Upper lobe of left lung (tissue), 6 donors: ENCODE data around the gene DAZAP1. TPM values are rescaled to one million over a fixed set of nuclear protein-coding genes. Genes with fewer than 3 reads are reported as not detected.
A peak's percentile ranks its signal among the peaks of the same experiment; 100 is the strongest.

Experiments
- ATAC-seq, 2 donors: fragments of 200-7000 bp; cut with Tn5 transposase; one replicate each; pipeline ENCODE4 v1.9.1; 2022; ENCODE audit warnings: mild to moderate bottlenecking in 2 of 2, moderate library complexity in 2 of 2; ENCODE audit not compliant: low FRiP score in 2 of 2
- DNase-seq, 2 donors: peaks; one replicate each; pipeline ENCODE4 v3.0.0-alpha.2; 2019 to 2020
- H3K27ac ChIP-seq, 4 donors: fragments of 200-600 bp; sonication (generic); one replicate each; pipeline ENCODE4 v1.5.1; 2016 to 2019
- H3K27me3 ChIP-seq, 4 donors: fragments of 200-600 bp; sonication (generic); one replicate each; pipeline ENCODE4 v1.5.1; 2017 to 2019
- H3K36me3 ChIP-seq, 4 donors: fragments of 200-600 bp; sonication (generic); one replicate each; pipeline ENCODE4 v1.5.1; 2016 to 2019
- H3K4me1 ChIP-seq, 4 donors: fragments of 200-600 bp; sonication (generic); one replicate each; pipeline ENCODE4 v1.5.1; 2018 to 2019
- H3K4me3 ChIP-seq, 4 donors: fragments of 200-600 bp; sonication (generic); one replicate each; pipeline ENCODE4 v1.5.1; 2017 to 2019; ENCODE audit warnings: mild to moderate bottlenecking in 2 of 4, moderate library complexity in 1 of 4
- H3K9me3 ChIP-seq, 4 donors: fragments of 200-600 bp; sonication (generic); one replicate each; pipeline ENCODE4 v1.5.1; 2018 to 2019
- CTCF ChIP-seq, 6 experiments: fragments of 450-650 bp in 4 of 6; fragments of 200-600 bp in 2 of 6; sonication (generic) in 2 of 6; IDR thresholded peaks; one replicate each; pipeline ENCODE4 v1.5.1; 2016 to 2019; ENCODE audit warnings: antibody characterized with exemption in 6 of 6
- EP300 ChIP-seq, 4 donors: sonication (generic); formaldehyde crosslinking; IDR thresholded peaks; one replicate each; pipeline ENCODE4 v1.5.1; 2017; ENCODE audit warnings: antibody characterized with exemption in 4 of 4, control low read depth in 2 of 4
- POLR2A ChIP-seq, 4 donors: fragments of 450-650 bp; IDR thresholded peaks; one replicate each; pipeline ENCODE4 v1.5.1; 2016 to 2017; ENCODE audit warnings: antibody characterized with exemption in 4 of 4, mild to moderate bottlenecking in 2 of 4
- POLR2AphosphoS5 ChIP-seq, 2 donors: sonication (generic); formaldehyde crosslinking; IDR thresholded peaks; one replicate each; pipeline ENCODE4 v1.5.1; 2017; ENCODE audit warnings: antibody characterized with exemption in 2 of 2
- WGBS, 2 donors: methylation state at CpG; one replicate each; pipeline ENCODE4 v1.1.5; 2017 to 2018; 5-methylcytosine and 5-hydroxymethylcytosine counted together
- total RNA-seq, 6 donors: library from RNA; depleted of rRNA in 4 of 6; stranded (reverse); fragments of >200 nt in 4 of 6; gene quantifications; one replicate each; pipeline versions ENCODE4 v1.1.0 to v1.2.1, GENCODE V29; 2016 to 2021
- donor health status: DM: no; HTN: no; CAD: no; lungs with moderate emphysema.
- donor health status: DM: no; HTN: yes; CAD: no; lungs with severe emphysema.

Gene DAZAP1
- total RNA-seq, 6 donors from 2014 or later, result 38.9 to 107 (median 78.7) TPM

GRCh38 chr19:1453525-1454364 lies 46.4 kb downstream of the DAZAP1 start:
- no peak overlapping the region for H3K27ac ChIP-seq
- peaks cover 6 to 81% (median 53%) of the 10 kb centered on the region in 4 donors for H3K27me3 ChIP-seq
- WGBS, 2 donors, result 12 to 14% methylated on average over 5 to 19 of the region's 33 CpGs
- TF ChIP-seq CTCF (IDR thresholded peaks at IDR 0.05) (no peak), EP300 (IDR thresholded peaks at IDR 0.05) (no peak), POLR2AphosphoS5 (IDR thresholded peaks at IDR 0.05) (no peak), POLR2A (IDR thresholded peaks at IDR 0.05) (no peak)
- no peaks in the 10 kb centered on the region for H3K9me3 ChIP-seq
- peak in 1 of 2 donors; percentile 78 for DNase-seq
- ATAC-seq, result no peak
- no peak overlapping the region for H3K4me3 ChIP-seq
- peaks cover 8 to 40% (median 21%) of the 10 kb centered on the region in 4 donors for H3K4me1 ChIP-seq
- no peaks in the 10 kb centered on the region for H3K36me3 ChIP-seq

DNA sequence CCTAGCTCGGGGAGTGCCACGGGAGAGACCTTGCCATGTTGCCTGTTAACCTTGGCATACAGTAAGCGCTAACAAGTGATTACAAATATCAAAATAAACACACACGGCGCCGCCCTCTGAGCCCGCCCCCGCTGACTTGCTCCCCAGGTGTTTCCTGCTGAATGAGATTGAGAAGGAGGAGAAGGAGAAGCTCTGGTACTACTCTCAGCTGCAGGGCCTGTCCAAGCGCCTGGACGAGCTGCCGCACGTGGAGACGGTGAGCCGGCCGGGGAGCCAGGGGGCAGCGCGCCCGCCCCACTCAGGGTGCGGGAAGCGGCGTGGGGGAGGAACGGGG lies 47.6 kb downstream of the DAZAP1 start:
- Histone ChIP-seq H3K9me3 (no peaks in the 10 kb centered on the region), H3K27ac (no peak overlapping the region), H3K36me3 (no peaks in the 10 kb centered on the region), H3K4me1 (peaks cover 8 to 35% (median 21%) of the 10 kb centered on the region in 4 donors), H3K27me3 (peaks cover 6 to 68% (median 44%) of the 10 kb centered on the region in 4 donors), H3K4me3 (no peak overlapping the region)
- TF ChIP-seq POLR2AphosphoS5 (IDR thresholded peaks at IDR 0.05) (no peak), CTCF (IDR thresholded peaks at IDR 0.05) (no peak), POLR2A (IDR thresholded peaks at IDR 0.05) (no peak), EP300 (IDR thresholded peaks at IDR 0.05) (no peak)
- ATAC-seq (no peak), DNase-seq (no peak)
- 3 to 9% methylated on average over 9 to 22 of the region's 22 CpGs for WGBS, 2 donors

DNA sequence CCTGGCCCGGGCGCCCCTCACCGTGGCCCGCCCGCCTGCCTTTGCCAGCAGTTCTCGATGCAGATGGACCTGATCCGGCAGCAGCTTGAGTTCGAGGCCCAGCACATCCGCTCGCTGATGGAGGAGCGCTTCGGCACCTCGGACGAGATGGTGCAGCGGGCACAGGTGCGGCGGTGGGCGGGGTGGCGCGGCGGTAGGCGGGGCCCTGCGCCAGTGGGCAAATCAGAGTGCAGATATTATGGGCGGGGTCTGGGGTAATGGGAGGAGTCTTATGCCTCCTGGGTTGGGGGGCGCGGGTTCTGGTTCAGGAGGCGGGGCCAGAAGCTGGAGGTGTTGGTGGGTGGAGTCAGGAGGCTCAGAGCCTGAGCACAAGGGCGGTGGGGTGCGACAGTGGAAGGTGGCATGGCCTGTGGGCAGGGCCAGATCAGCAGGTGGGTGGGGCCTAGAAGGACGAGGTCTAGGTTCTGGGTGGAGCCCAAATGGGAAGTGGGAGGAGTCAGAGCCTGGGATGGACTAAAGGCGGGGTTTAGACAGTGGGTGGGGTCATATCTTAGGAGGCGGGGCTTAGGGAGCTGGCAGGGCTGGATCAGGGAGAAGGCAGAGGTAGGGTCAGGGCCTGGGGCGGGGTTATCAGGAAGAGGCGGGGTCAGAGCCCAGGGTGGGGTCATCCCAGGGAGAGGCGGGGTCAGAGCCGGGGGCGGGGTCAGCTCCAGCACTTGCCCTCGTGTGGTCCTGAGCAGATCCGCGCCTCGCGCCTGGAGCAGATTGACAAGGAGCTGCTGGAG lies 48.1 kb downstream of the DAZAP1 start:
- peaks cover 0 to 5% (median 2%) of the 10 kb centered on the region in 4 donors for H3K36me3 ChIP-seq
- TF ChIP-seq EP300 (IDR thresholded peaks at IDR 0.05) (no peak), CTCF (IDR thresholded peaks at IDR 0.05) (no peak), POLR2A (IDR thresholded peaks at IDR 0.05) (no peak), POLR2AphosphoS5 (IDR thresholded peaks at IDR 0.05) (no peak)
- no peak overlapping the region for H3K4me3 ChIP-seq
- ATAC-seq (peak; percentile 30 to 52), DNase-seq (peak; percentile 37 to 88)
- peaks cover 8 to 32% (median 21%) of the 10 kb centered on the region in 4 donors for H3K4me1 ChIP-seq
- no peak overlapping the region for H3K27ac ChIP-seq
- H3K27me3 ChIP-seq, result peaks cover 4 to 63% (median 39%) of the 10 kb centered on the region in 4 donors
- no peaks in the 10 kb centered on the region for H3K9me3 ChIP-seq
- WGBS, 2 donors, result 7% methylated on average over 23 to 29 of the region's 42 CpGs

GRCh38 chr19:1456121-1456900 lies 48.9 kb downstream of the DAZAP1 start:
- ATAC-seq, result no peak
- TF ChIP-seq CTCF (IDR thresholded peaks at IDR 0.05) (no peak), POLR2A (IDR thresholded peaks at IDR 0.05) (no peak), EP300 (IDR thresholded peaks at IDR 0.05) (no peak), POLR2AphosphoS5 (IDR thresholded peaks at IDR 0.05) (no peak)

More at GRCh38 chr19:1456121-1456900, 48.9 kb downstream of the DAZAP1 start:
- Histone ChIP-seq H3K27me3 (peaks cover 3 to 55% (median 34%) of the 10 kb centered on the region in 4 donors), H3K9me3 (no peaks in the 10 kb centered on the region), H3K4me3 (no peak overlapping the region), H3K4me1 (peaks cover 8 to 32% (median 21%) of the 10 kb centered on the region in 4 donors), H3K36me3 (peaks cover 0 to 11% (median 4%) of the 10 kb centered on the region in 4 donors), H3K27ac (no peak overlapping the region)
- 34% methylated on average over 25 of the region's 43 CpGs; no CpG with 5 or more reads in 1 of the 2 donors for WGBS, 2 donors
- DNase-seq, result peak in 1 of 2 donors; percentile 55
